ENCODE measurements around the gene MARCHF2. TPM values are rescaled to one million over a fixed set of nuclear protein-coding genes. Genes with fewer than 3 reads are reported as not detected.
A peak's percentile ranks its signal among the peaks of the same experiment; 100 is the strongest.

Gene MARCHF2
- total and polyA plus RNA-seq, 9 of the 15 experiments (the other 6 are each of a cell fraction or from before 2014, with no cell fraction given) = 0.39 to 6.4 (median 2.2) TPM

DNA sequence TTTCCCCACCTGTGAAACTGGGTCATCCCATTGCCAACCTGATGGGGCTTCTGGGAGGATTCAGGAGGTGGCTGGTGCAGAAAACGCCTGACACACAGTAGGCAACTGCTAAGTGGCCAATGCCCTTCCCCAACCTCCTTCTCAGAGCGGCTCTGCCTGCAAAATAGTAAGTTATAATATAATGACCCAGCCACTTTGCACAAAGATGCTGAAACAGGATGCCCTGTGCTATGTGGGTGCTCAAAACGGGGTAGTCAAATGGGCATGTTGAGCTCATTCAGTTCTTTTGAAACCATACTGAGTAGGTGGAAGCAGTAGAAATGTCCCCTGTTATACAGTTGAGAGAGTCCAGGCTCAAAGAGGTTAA lies 507 bp downstream of the MARCHF2 start:
- Histone ChIP-seq H3K4me3 (peak overlapping the region; percentile 53), H2AFZ (ENCODE audit: low read depth, low read length) (peak overlapping the region; percentile 78)
- ATAC-seq = no peak

More for the DNA sequence above, 507 bp downstream of the MARCHF2 start:
- no peaks in the 10 kb centered on the region for H3K27me3 ChIP-seq (ENCODE audit: control insufficient read depth in 2 of 2, insufficient read depth in 2 of 2, low read length in 2 of 2)
- peaks cover 26 to 43% of the 10 kb centered on the region in 2 experiments for H3K4me1 ChIP-seq (replicated peaks in 1 of 2; ENCODE audit: control insufficient read depth in 2 of 2, insufficient read depth in 2 of 2, low read length in 2 of 2)
- H3K9ac ChIP-seq (ENCODE audit: insufficient read depth in 1 of 2, low read depth in 2 of 2, low read length in 2 of 2) = peak overlapping the region; percentile 37 to 92; a peak in 3 of 4 replicates
- H3K36me3 ChIP-seq (ENCODE audit: control insufficient read depth, insufficient read depth, low read length) = no peaks in the 10 kb centered on the region
- 11% methylated on average over 3 of the region's 3 CpGs for WGBS (ENCODE audit: insufficient coverage, low coverage, missing lambda C conversion rate)
- H3K4me2 ChIP-seq (ENCODE audit: insufficient read depth, low read length) = peak overlapping the region; percentile 71
- H3K9me3 ChIP-seq (replicated peaks; ENCODE audit: control insufficient read depth, insufficient read depth, low read depth, low read length) = no peaks in the 10 kb centered on the region
- DNase-seq (ENCODE audit: extremely low read depth in 1 of 4, low spot score in 3 of 4) = no peak
- CTCF ChIA-PET (ENCODE audit: low intra/inter-chr PET ratio) = interaction anchor here (1.0 kb wide), 1 partner anchor 167 kb away, joined by 3 read pairs; no protein-coding TSS in a partner anchor
- no peak for FAIRE-seq
- TF ChIP-seq, protein P1, sequence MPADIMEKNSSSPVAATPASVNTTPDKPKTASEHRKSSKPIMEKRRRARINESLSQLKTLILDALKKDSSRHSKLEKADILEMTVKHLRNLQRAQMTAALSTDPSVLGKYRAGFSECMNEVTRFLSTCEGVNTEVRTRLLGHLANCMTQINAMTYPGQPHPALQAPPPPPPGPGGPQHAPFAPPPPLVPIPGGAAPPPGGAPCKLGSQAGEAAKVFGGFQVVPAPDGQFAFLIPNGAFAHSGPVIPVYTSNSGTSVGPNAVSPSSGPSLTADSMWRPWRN (IDR thresholded peaks at IDR 0.05; ENCODE audit: low read depth) = no peak
- TF ChIP-seq, protein P2, sequence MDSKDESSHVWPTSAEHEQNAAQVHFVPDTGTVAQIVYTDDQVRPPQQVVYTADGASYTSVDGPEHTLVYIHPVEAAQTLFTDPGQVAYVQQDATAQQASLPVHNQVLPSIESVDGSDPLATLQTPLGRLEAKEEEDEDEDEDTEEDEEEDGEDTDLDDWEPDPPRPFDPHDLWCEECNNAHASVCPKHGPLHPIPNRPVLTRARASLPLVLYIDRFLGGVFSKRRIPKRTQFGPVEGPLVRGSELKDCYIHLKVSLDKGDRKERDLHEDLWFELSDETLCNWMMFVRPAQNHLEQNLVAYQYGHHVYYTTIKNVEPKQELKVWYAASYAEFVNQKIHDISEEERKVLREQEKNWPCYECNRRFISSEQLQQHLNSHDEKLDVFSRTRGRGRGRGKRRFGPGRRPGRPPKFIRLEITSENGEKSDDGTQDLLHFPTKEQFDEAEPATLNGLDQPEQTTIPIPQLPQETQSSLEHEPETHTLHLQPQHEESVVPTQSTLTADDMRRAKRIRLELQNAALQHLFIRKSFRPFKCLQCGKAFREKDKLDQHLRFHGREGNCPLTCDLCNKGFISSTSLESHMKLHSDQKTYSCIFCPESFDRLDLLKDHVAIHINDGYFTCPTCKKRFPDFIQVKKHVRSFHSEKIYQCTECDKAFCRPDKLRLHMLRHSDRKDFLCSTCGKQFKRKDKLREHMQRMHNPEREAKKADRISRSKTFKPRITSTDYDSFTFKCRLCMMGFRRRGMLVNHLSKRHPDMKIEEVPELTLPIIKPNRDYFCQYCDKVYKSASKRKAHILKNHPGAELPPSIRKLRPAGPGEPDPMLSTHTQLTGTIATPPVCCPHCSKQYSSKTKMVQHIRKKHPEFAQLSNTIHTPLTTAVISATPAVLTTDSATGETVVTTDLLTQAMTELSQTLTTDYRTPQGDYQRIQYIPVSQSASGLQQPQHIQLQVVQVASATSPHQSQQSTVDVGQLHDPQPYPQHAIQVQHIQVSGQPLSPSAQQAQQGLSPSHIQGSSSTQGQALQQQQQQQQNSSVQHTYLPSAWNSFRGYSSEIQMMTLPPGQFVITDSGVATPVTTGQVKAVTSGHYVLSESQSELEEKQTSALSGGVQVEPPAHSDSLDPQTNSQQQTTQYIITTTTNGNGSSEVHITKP (IDR thresholded peaks at IDR 0.05; ENCODE audit: partially characterized antibody) = peak; percentile 21
- TF ChIP-seq ELF1 (tag; IDR thresholded peaks at IDR 0.05) (no peak), ZFX (CRISPR knock-in tag; IDR thresholded peaks at IDR 0.05) (peak; percentile 3; the same call in 1 of the 2 replicates), ZC3H4 (CRISPR knock-in tag; IDR thresholded peaks at IDR 0.05; ENCODE audit: borderline replicate concordance) (peak; percentile 32; the same call in 1 of the 2 replicates)
- BruUV-seq (replicated peaks) = no TSS peak
- POLR2A ChIA-PET = interaction anchor here (0.6 to 1.4 kb wide), 9 partner anchors 11 to 93 kb away, joined by 3 to 5 read pairs (median 4); partner anchors contain the start of genes HNRNPM, NDUFA7, RAB11B and RPS28
- H3K9me1 ChIP-seq (ENCODE audit: control insufficient read depth, insufficient read depth, low read length) = no peaks in the 10 kb centered on the region
- H3K27ac ChIP-seq (ENCODE audit: extremely low read depth, low read depth, low read length) = no peak overlapping the region
- no peaks in the 10 kb centered on the region for H3K79me2 ChIP-seq (ENCODE audit: control insufficient read depth, insufficient read depth, low read length)
- intact Hi-C loops (cut with micrococcal nuclease) (loop anchor here (5.0 to 10.0 kb wide), 2 partner anchors 99 to 161 kb away; partner anchors contain the start of genes MYO1F and ZNF414), in situ Hi-C loops (cut with MboI) (no loop called here)
- 0 out of 2 replicates have a peak, but pooled peaks cover 3% of the 10 kb centered on the region for H4K20me1 ChIP-seq (replicated peaks; ENCODE audit: control insufficient read depth, insufficient read depth, low read length)
